Measurements from ENCODE around the gene PIK3R6. TPM values are rescaled to one million over a fixed set of nuclear protein-coding genes. Genes with fewer than 3 reads are reported as not detected.

The PIK3R6 gene
- total RNA-seq, 1 experiment from 2014 or later: not detected

DNA sequence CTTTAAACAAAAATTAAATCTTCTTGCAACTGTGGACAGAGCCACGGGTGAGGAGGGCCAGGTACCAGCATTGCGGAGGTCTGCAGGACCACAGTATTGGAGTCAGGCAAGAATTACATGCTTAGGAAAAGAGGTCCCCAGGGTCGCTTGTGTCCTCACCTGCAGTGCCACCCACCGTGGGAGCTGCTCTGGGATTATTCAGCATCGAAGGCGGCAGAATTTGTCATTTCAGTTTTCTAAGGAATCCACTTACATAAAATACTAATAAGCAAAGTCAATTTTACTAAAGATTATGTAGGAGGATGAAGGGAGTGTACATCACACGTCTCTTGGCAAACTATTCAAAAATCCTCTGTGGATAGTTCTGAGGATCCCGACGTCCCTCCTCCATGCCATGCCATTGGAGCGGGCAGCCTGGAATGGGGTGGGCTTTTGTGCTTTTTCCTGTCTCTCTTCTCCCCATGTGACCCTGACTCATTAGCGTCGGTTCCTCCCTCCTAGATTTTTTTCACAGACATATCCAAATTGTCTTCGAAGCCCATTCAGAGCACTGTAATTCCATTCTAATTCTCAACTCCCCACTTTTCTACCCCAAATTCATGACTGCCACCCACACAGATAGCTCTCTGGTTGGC, 3.0 kb upstream of the PIK3R6 start:
- intact Hi-C loops (cut with micrococcal nuclease; ENCODE audit: unreplicated experiment): no loop called here
- peaks cover 6% of the 10 kb centered on the region for H3K4me1 Mint-ChIP-seq (ENCODE audit: low read depth, unreplicated experiment)
- Histone ChIP-seq H3K36me3 (ENCODE audit: control insufficient read depth, insufficient read depth, low read length) (no peaks in the 10 kb centered on the region), H3K9me3 (no peaks in the 10 kb centered on the region), H3K4me3 (ENCODE audit: low read depth, low read length) (no peak overlapping the region), H3K27me3 (replicated peaks; ENCODE audit: control insufficient read depth, insufficient read depth, low read length) (no peaks in the 10 kb centered on the region), H3K4me1 (peaks cover 25% of the 10 kb centered on the region)
- POLR2A ChIA-PET: no interaction called here
- H3K27ac Mint-ChIP-seq (ENCODE audit: unreplicated experiment): no peak overlapping the region
- CTCF ChIA-PET: no interaction called here
- DNase-seq: no peak
- H3K4me3 Mint-ChIP-seq (ENCODE audit: unreplicated experiment): no peak overlapping the region
- TF ChIP-seq, protein P1, sequence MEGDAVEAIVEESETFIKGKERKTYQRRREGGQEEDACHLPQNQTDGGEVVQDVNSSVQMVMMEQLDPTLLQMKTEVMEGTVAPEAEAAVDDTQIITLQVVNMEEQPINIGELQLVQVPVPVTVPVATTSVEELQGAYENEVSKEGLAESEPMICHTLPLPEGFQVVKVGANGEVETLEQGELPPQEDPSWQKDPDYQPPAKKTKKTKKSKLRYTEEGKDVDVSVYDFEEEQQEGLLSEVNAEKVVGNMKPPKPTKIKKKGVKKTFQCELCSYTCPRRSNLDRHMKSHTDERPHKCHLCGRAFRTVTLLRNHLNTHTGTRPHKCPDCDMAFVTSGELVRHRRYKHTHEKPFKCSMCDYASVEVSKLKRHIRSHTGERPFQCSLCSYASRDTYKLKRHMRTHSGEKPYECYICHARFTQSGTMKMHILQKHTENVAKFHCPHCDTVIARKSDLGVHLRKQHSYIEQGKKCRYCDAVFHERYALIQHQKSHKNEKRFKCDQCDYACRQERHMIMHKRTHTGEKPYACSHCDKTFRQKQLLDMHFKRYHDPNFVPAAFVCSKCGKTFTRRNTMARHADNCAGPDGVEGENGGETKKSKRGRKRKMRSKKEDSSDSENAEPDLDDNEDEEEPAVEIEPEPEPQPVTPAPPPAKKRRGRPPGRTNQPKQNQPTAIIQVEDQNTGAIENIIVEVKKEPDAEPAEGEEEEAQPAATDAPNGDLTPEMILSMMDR (IDR thresholded peaks at IDR 0.05; ENCODE audit: insufficient read depth in 1 of 2, low read depth in 1 of 2, low read length in 1 of 2, severe bottlenecking in 1 of 2, unreplicated experiment in 1 of 2): no peak
- H3K36me3 Mint-ChIP-seq (ENCODE audit: insufficient read depth, unreplicated experiment): no peaks in the 10 kb centered on the region
- H3K27me3 Mint-ChIP-seq (ENCODE audit: insufficient read depth, unreplicated experiment): no peaks in the 10 kb centered on the region
- no TSS peak for BruUV-seq (replicated peaks)
- H3K9me3 Mint-ChIP-seq (ENCODE audit: unreplicated experiment): no peaks in the 10 kb centered on the region

DNA sequence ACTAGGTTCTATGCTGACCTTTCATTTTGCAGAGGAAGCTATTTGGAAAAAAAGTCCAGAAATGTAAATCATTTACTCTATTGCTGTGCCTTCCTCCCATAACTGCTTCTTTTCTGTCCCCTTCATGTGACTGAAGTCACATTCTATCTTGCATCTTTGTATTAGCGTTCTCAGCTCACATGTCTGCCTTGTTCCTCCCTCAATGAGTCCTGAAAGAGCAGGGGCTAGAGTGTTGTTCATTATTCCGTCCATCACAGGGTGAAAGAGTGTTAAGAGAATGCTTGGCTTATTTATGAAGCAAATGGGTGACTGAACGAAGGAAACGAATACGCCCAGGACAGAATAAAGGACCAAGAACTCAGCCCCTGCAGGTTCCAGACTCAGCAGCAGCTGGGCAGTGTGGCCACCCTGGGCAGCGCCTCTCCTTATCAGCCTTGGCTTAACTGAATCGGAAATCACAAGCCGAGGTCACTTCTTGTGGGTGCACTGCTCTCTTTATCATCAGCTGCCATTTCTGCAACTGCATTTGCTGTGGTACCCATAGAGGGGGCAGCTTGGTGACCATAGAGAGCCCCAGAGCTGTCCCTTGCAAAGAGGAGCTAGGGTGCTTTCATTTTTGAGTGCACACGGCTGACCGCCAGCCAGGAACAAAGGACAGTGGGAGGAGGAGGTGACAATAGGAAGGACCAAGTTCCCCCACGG, 1.8 kb upstream of the PIK3R6 start:
- no peaks in the 10 kb centered on the region for H3K4me1 Mint-ChIP-seq (ENCODE audit: low read depth, unreplicated experiment)
- no peaks in the 10 kb centered on the region for H3K27me3 ChIP-seq (replicated peaks; ENCODE audit: control insufficient read depth, insufficient read depth, low read length)
- peaks cover 18% of the 10 kb centered on the region for H3K4me1 ChIP-seq
- intact Hi-C loops (cut with micrococcal nuclease; ENCODE audit: unreplicated experiment): no loop called here
- DNase-seq: no peak
- TF ChIP-seq, protein P1 (IDR thresholded peaks at IDR 0.05; ENCODE audit: insufficient read depth in 1 of 2, low read depth in 1 of 2, low read length in 1 of 2, severe bottlenecking in 1 of 2, unreplicated experiment in 1 of 2): no peak
- ChIA-PET CTCF (no interaction called here), POLR2A (no interaction called here)
- H3K27me3 Mint-ChIP-seq (ENCODE audit: insufficient read depth, unreplicated experiment): no peaks in the 10 kb centered on the region
- no peaks in the 10 kb centered on the region for H3K9me3 Mint-ChIP-seq (ENCODE audit: unreplicated experiment)
- H3K36me3 ChIP-seq (ENCODE audit: control insufficient read depth, insufficient read depth, low read length): no peaks in the 10 kb centered on the region
- H3K36me3 Mint-ChIP-seq (ENCODE audit: insufficient read depth, unreplicated experiment): no peaks in the 10 kb centered on the region
- H3K27ac Mint-ChIP-seq (ENCODE audit: unreplicated experiment): no peak overlapping the region
- no peak overlapping the region for H3K4me3 Mint-ChIP-seq (ENCODE audit: unreplicated experiment)
- no peaks in the 10 kb centered on the region for H3K9me3 ChIP-seq
- no peak overlapping the region for H3K4me3 ChIP-seq (ENCODE audit: low read depth, low read length)
- BruUV-seq (replicated peaks): no TSS peak

DNA sequence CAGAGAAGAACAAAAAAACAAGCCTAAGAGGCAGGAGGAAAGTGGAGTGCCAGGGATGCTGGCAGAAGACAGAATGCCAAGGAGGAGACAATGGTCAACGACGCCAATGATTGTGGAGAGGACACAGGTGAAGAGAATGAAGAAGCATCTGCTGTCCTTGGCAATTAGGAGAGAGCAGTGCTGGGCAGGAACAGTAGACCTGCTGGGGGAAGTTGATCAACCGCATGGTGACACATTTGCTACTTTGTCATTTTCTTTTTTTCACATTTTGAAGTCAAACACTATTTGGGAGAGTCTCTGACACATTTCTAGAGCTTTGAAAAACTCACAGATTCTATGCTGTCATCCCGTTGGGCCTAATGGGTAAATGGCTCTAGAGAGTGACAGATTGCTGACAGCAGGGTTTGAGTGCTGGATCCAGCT, 1.1 kb upstream of the PIK3R6 start:
- Histone ChIP-seq H3K9me3 (no peaks in the 10 kb centered on the region), H3K4me1 (peaks cover 18% of the 10 kb centered on the region), H3K27me3 (replicated peaks; ENCODE audit: control insufficient read depth, insufficient read depth, low read length) (no peaks in the 10 kb centered on the region), H3K4me3 (ENCODE audit: low read depth, low read length) (no peak overlapping the region), H3K36me3 (ENCODE audit: control insufficient read depth, insufficient read depth, low read length) (no peaks in the 10 kb centered on the region)
- no peak overlapping the region for H3K4me3 Mint-ChIP-seq (ENCODE audit: unreplicated experiment)
- TF ChIP-seq, protein P1 (IDR thresholded peaks at IDR 0.05; ENCODE audit: insufficient read depth in 1 of 2, low read depth in 1 of 2, low read length in 1 of 2, severe bottlenecking in 1 of 2, unreplicated experiment in 1 of 2): no peak
- no peak overlapping the region for H3K27ac Mint-ChIP-seq (ENCODE audit: unreplicated experiment)
- H3K27me3 Mint-ChIP-seq (ENCODE audit: insufficient read depth, unreplicated experiment): no peaks in the 10 kb centered on the region
- intact Hi-C loops (cut with micrococcal nuclease; ENCODE audit: unreplicated experiment): no loop called here
- CTCF ChIA-PET: no interaction called here
- POLR2A ChIA-PET: no interaction called here
- no peaks in the 10 kb centered on the region for H3K9me3 Mint-ChIP-seq (ENCODE audit: unreplicated experiment)
- no peaks in the 10 kb centered on the region for H3K4me1 Mint-ChIP-seq (ENCODE audit: low read depth, unreplicated experiment)
- H3K36me3 Mint-ChIP-seq (ENCODE audit: insufficient read depth, unreplicated experiment): no peaks in the 10 kb centered on the region
- DNase-seq: no peak
- no TSS peak for BruUV-seq (replicated peaks)
